ENCODE measurements around the gene PLEKHA1.

DNA sequence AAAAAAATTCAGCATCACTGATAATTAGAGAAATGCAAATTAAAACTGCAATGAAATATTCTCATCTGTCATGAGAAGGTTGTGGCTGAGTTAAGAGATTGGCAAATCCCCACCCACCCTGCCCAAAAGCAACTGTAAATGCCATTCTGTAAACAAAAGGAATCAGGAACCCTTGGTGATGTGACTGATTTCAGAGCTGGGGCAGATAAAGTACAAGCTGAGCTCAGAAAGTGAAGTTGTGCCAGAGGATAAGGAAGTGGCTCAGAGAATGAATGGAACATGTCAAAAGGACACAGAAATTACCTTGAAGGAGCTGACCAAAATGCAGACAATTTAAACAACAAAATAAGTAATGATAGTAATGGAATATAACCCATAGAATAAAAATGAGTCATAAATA is 47.2 kb downstream of the PLEKHA1 start:
- TF ChIP-seq POLR2A (IDR thresholded peaks at IDR 0.05; ENCODE audit: low read length) (no peak), GATA1 (IDR thresholded peaks at IDR 0.05; ENCODE audit: low read depth, low read length) (no peak)

All from erythroblast (primary cell).